ENCODE measurements around the gene PTRHD1. TPM values are rescaled to one million over a fixed set of nuclear protein-coding genes. Genes with fewer than 3 reads are reported as not detected.

Gene PTRHD1
- total RNA-seq, 2 donors from 2014 or later = 37.2 to 38.2 TPM

DNA sequence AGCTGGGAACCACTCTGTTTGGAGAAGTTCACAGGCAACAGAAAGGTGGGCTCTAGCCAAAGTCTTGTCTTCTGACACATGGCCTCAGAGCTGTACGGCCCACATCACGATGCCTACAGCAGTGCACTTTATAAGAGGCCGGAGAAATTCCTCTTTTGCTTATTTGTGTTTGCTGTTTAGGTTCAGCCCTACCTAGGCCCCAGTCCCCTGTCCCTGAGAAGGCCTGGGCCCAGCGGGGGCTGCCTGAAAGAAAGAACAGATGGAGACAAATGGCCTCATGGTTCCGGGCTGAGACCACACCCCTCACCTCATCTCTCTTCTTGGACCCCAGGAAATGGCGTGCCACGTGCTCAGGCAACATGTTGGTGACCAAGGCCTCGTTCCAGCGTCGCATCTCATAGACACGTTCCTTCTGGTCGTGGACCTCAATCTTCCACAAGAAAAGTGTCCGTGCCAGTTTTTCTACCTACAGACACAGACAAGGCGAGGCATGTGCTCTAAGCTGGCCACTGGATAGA is 30.9 kb upstream of the PTRHD1 start:
- H3K27ac ChIP-seq (ENCODE audit: low read depth, low read length) = no peak overlapping the region
- peaks cover 48% of the 10 kb centered on the region for H3K36me3 ChIP-seq (ENCODE audit: control insufficient read depth, insufficient read depth, low read length)
- WGBS, 2 experiments (ENCODE audit: insufficient coverage in 1 of 2, insufficient read length in 1 of 2) = 96% methylated on average over 13 to 14 of the region's 14 CpGs
- no peaks in the 10 kb centered on the region for H3K9me3 ChIP-seq (ENCODE audit: control insufficient read depth, low read length)
- H3K9ac ChIP-seq (ENCODE audit: extremely low read depth, low read length, poor library complexity, severe bottlenecking) = no peak overlapping the region
- Mint-ChIP-seq H3K9me3 (no peaks in the 10 kb centered on the region), H3K36me3 (ENCODE audit: low read depth) (peaks cover 49% of the 10 kb centered on the region), H3K4me1 (peaks cover 30% of the 10 kb centered on the region), H3K4me3 (no peak overlapping the region), H3K27me3 (ENCODE audit: insufficient read depth) (no peaks in the 10 kb centered on the region), H3K27ac (no peak overlapping the region)
- H3K4me1 ChIP-seq (ENCODE audit: control insufficient read depth, insufficient read depth, low read length) = peaks cover 6% of the 10 kb centered on the region
- H3K27me3 ChIP-seq (ENCODE audit: control insufficient read depth, insufficient read depth, low read length, poor library complexity, severe bottlenecking) = no peaks in the 10 kb centered on the region
- H3K4me3 ChIP-seq (ENCODE audit: low read length) = no peak overlapping the region
- DNase-seq = peak; percentile 41
- TF ChIP-seq, protein P1, sequence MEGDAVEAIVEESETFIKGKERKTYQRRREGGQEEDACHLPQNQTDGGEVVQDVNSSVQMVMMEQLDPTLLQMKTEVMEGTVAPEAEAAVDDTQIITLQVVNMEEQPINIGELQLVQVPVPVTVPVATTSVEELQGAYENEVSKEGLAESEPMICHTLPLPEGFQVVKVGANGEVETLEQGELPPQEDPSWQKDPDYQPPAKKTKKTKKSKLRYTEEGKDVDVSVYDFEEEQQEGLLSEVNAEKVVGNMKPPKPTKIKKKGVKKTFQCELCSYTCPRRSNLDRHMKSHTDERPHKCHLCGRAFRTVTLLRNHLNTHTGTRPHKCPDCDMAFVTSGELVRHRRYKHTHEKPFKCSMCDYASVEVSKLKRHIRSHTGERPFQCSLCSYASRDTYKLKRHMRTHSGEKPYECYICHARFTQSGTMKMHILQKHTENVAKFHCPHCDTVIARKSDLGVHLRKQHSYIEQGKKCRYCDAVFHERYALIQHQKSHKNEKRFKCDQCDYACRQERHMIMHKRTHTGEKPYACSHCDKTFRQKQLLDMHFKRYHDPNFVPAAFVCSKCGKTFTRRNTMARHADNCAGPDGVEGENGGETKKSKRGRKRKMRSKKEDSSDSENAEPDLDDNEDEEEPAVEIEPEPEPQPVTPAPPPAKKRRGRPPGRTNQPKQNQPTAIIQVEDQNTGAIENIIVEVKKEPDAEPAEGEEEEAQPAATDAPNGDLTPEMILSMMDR (conservative IDR thresholded peaks at IDR 0.05) = no peak

- H3K36me3 Mint-ChIP-seq (ENCODE audit: low read depth) = peaks cover 65% of the 10 kb centered on the region
- WGBS, 2 experiments (ENCODE audit: insufficient coverage in 1 of 2, insufficient read length in 1 of 2) = 70 to 89% methylated on average over 4 to 7 of the region's 7 CpGs
Observed at GRCh38 chr2:24822049-24822706, 29.0 kb upstream of the PTRHD1 start.

GRCh38 chr2:24821433-24821891 is 28.3 kb upstream of the PTRHD1 start:
- H3K27me3 ChIP-seq (ENCODE audit: control insufficient read depth, insufficient read depth, low read length, poor library complexity, severe bottlenecking) = no peaks in the 10 kb centered on the region
- peak; percentile 80 for DNase-seq
- no peak overlapping the region for H3K4me3 ChIP-seq (ENCODE audit: low read length)
- H3K27ac ChIP-seq (ENCODE audit: low read depth, low read length) = peak overlapping the region; percentile 73
- peaks cover 72% of the 10 kb centered on the region for H3K36me3 Mint-ChIP-seq (ENCODE audit: low read depth)
- H3K4me3 Mint-ChIP-seq = no peak overlapping the region
- H3K27ac Mint-ChIP-seq = peak overlapping the region; percentile 84
- H3K36me3 ChIP-seq (ENCODE audit: control insufficient read depth, insufficient read depth, low read length) = peaks cover 72% of the 10 kb centered on the region
- no peaks in the 10 kb centered on the region for H3K9me3 ChIP-seq (ENCODE audit: control insufficient read depth, low read length)
- H3K9ac ChIP-seq (ENCODE audit: extremely low read depth, low read length, poor library complexity, severe bottlenecking) = no peak overlapping the region
- TF ChIP-seq, protein P1 (conservative IDR thresholded peaks at IDR 0.05) = peak; percentile 38
- peaks cover 6% of the 10 kb centered on the region for H3K4me1 ChIP-seq (ENCODE audit: control insufficient read depth, insufficient read depth, low read length)
- WGBS, 2 experiments (ENCODE audit: insufficient coverage in 1 of 2, insufficient read length in 1 of 2) = 84 to 89% methylated on average over 13 to 15 of the region's 15 CpGs
- peaks cover 24% of the 10 kb centered on the region for H3K4me1 Mint-ChIP-seq
- H3K9me3 Mint-ChIP-seq = no peaks in the 10 kb centered on the region
- no peaks in the 10 kb centered on the region for H3K27me3 Mint-ChIP-seq (ENCODE audit: insufficient read depth)

More at GRCh38 chr2:24822049-24822706, 29.0 kb upstream of the PTRHD1 start:
- Mint-ChIP-seq H3K4me1 (peaks cover 25% of the 10 kb centered on the region), H3K9me3 (no peaks in the 10 kb centered on the region), H3K27me3 (ENCODE audit: insufficient read depth) (no peaks in the 10 kb centered on the region), H3K4me3 (no peak overlapping the region), H3K27ac (peak overlapping the region; percentile 84)
- DNase-seq = peak; percentile 91
- Histone ChIP-seq H3K36me3 (ENCODE audit: control insufficient read depth, insufficient read depth, low read length) (peaks cover 65% of the 10 kb centered on the region), H3K4me1 (ENCODE audit: control insufficient read depth, insufficient read depth, low read length) (peaks cover 6% of the 10 kb centered on the region), H3K4me3 (ENCODE audit: low read length) (no peak overlapping the region), H3K9ac (ENCODE audit: extremely low read depth, low read length, poor library complexity, severe bottlenecking) (no peak overlapping the region), H3K9me3 (ENCODE audit: control insufficient read depth, low read length) (no peaks in the 10 kb centered on the region), H3K27ac (ENCODE audit: low read depth, low read length) (peak overlapping the region; percentile 73), H3K27me3 (ENCODE audit: control insufficient read depth, insufficient read depth, low read length, poor library complexity, severe bottlenecking) (no peaks in the 10 kb centered on the region)
- TF ChIP-seq, protein P1 (conservative IDR thresholded peaks at IDR 0.05) = no peak
